ENCODE results near the gene SLC30A3.

The SLC30A3 gene

GRCh38 chr2:27288610-27289009 is 25.8 kb upstream of the SLC30A3 start:
- DNase-seq (ENCODE audit: low spot score): no peak
- in situ Hi-C loops (cut with MboI; ENCODE audit: low pct_unique_long_range_greater_than_20kb, low sequenced_read_pairs, unreplicated experiment): loop anchor here (10.0 to 25.0 kb wide), 3 partner anchors 184 to 451 kb away; partner anchors contain the start of genes DPYSL5 and MAPRE3
- no peak for TF ChIP-seq CTCF (IDR thresholded peaks at IDR 0.05; ENCODE audit: extremely low read depth, insufficient read depth, missing control alignments)

DNA sequence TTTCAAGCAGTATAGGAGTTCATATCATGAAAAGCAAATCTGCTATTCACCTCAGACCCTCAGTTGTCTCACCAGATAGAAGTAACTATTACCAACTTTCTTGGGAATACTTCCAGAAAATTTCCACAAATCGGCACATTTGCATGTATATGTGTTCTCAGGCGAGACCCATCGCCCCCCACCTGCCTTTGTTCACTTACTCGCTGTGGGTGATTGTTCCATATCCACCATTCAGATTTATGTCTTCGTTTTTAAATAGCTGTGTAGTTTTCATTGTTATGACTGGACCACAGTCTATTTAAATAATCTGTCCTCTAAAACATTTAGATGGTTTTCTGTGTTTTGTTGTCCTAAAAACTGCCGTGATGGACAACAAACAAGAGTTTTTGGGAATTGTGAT is 22.6 kb upstream of the SLC30A3 start:
- no peak for TF ChIP-seq CTCF (IDR thresholded peaks at IDR 0.05; ENCODE audit: extremely low read depth, insufficient read depth, missing control alignments)
- DNase-seq (ENCODE audit: low spot score): no peak
- in situ Hi-C loops (cut with MboI; ENCODE audit: low pct_unique_long_range_greater_than_20kb, low sequenced_read_pairs, unreplicated experiment): loop anchor here (10.0 to 25.0 kb wide), 3 partner anchors 181 to 448 kb away; partner anchors contain the start of genes DPYSL5 and MAPRE3

- no peak for TF ChIP-seq CTCF (IDR thresholded peaks at IDR 0.05; ENCODE audit: extremely low read depth, insufficient read depth, missing control alignments)
- in situ Hi-C loops (cut with MboI; ENCODE audit: low pct_unique_long_range_greater_than_20kb, low sequenced_read_pairs, unreplicated experiment): loop anchor here (10.0 to 25.0 kb wide), 3 partner anchors 180 to 448 kb away; partner anchors contain the start of genes DPYSL5 and MAPRE3
- DNase-seq (ENCODE audit: low spot score): no peak
Measured at GRCh38 chr2:27284996-27285395, 22.1 kb upstream of the SLC30A3 start.

- in situ Hi-C loops (cut with MboI; ENCODE audit: low pct_unique_long_range_greater_than_20kb, low sequenced_read_pairs, unreplicated experiment): loop anchor here (10.0 to 25.0 kb wide), 3 partner anchors 178 to 446 kb away; partner anchors contain the start of genes DPYSL5 and MAPRE3
- TF ChIP-seq CTCF (IDR thresholded peaks at IDR 0.05; ENCODE audit: extremely low read depth, insufficient read depth, missing control alignments): no peak
- no peak for DNase-seq (ENCODE audit: low spot score)
Measured at GRCh38 chr2:27282892-27283291, 20.0 kb upstream of the SLC30A3 start.

DNA sequence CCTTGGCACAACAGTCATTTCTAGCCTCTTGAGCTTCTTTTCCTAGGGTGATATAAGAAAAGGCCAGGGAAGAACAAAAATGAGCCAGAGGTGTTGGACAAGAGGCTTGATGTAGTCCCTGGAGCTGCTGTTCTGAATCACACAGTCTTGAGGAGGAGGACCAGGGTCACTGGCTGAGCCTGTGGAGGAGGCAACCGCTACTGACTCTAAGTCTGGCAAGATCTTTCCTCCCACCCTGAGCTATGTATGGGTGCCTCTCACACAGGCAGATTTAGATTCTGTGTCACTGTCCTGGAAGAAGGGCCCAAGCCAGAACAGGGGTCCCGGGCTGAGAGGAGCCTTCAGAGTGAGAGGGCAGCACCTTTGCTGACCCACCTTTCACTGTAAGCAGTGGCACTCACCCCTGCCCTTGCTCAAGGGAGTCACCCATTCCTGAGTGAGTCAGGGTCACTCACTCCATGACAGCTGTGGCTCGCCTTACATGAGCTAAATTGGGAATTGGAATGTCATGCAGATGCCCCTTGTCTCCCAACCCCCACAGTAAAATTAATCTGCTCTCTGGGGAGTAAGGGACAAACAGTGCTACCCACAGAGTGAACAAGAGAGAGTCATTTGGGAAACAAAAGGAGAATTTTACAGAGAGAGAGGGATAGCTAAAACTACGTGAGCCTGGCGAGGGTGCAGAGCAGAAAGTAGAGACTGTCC is 19.2 kb upstream of the SLC30A3 start, which contains the start of gene TRIM54:
Gene TRIM54 (plus strand): TSS at position 575 of the 705 bp plus-strand sequence. CDS start 303 bp downstream, outside the sequence.
- DNase-seq (ENCODE audit: low spot score): no peak
- no peak for TF ChIP-seq CTCF (IDR thresholded peaks at IDR 0.05; ENCODE audit: extremely low read depth, insufficient read depth, missing control alignments)
- in situ Hi-C loops (cut with MboI; ENCODE audit: low pct_unique_long_range_greater_than_20kb, low sequenced_read_pairs, unreplicated experiment): loop anchor here (10.0 to 25.0 kb wide), 3 partner anchors 177 to 445 kb away; partner anchors contain the start of genes DPYSL5 and MAPRE3

DNA sequence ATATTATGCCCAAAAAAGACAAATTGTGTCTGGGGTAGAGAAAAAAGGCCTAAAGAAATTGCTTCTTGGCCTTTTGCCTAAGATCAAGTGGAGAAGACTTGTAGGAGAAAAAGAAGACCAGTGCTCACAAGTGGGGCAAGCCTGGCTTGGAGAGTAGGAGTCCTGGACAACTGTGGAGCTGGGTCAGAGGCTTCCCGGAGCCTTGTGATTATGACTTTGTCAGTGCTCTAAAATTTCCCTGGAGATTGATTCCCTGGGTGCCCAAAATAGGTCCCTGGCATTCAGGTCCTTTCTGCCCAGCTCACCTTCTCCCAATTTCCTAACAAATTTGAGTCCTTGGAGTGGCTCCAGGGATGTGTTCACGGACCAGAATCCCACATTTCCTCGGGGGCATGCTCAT is 18.6 kb upstream of the SLC30A3 start:
- DNase-seq (ENCODE audit: low spot score): no peak
- in situ Hi-C loops (cut with MboI; ENCODE audit: low pct_unique_long_range_greater_than_20kb, low sequenced_read_pairs, unreplicated experiment): loop anchor here (10.0 to 25.0 kb wide), 3 partner anchors 177 to 444 kb away; partner anchors contain the start of genes DPYSL5 and MAPRE3
- no peak for TF ChIP-seq CTCF (IDR thresholded peaks at IDR 0.05; ENCODE audit: extremely low read depth, insufficient read depth, missing control alignments)

Data from GM13977 (cell line).